Measurements from ENCODE around the gene SETD6. TPM values are rescaled to one million over a fixed set of nuclear protein-coding genes. Genes with fewer than 3 reads are reported as not detected.

SETD6 gene
- total RNA-seq, 2 donors from 2014 or later, result 8.5 to 18.0 TPM

GRCh38 chr16:58507195-58507962 lies 7.9 kb upstream of the SETD6 start:
- DNase-seq, result no peak
- intact Hi-C loops (cut with DNase I), result no loop called here

GRCh38 chr16:58507963-58508670 lies 7.2 kb upstream of the SETD6 start:
- Histone ChIP-seq H3K4me3 (no peak overlapping the region), H3K27me3 (no peaks in the 10 kb centered on the region), H3K4me1 (no peaks in the 10 kb centered on the region), H3K9ac (ENCODE audit: low read depth in 2 of 2, low read length in 2 of 2) (no peak overlapping the region), H3K9me3 (no peaks in the 10 kb centered on the region), H3K36me3 (no peaks in the 10 kb centered on the region), H3K27ac (no peak overlapping the region)
- TF ChIP-seq CTCF (IDR thresholded peaks at IDR 0.05), result no peak
- DNase-seq, result no peak
- intact Hi-C loops (cut with DNase I), result no loop called here

More at GRCh38 chr16:58507195-58507962, 7.9 kb upstream of the SETD6 start:
- no peak overlapping the region for H3K4me3 ChIP-seq
- no peaks in the 10 kb centered on the region for H3K27me3 ChIP-seq
- H3K9ac ChIP-seq (ENCODE audit: low read depth in 2 of 2, low read length in 2 of 2), result no peak overlapping the region
- no peaks in the 10 kb centered on the region for H3K4me1 ChIP-seq
- H3K27ac ChIP-seq, result no peak overlapping the region
- no peaks in the 10 kb centered on the region for H3K36me3 ChIP-seq
- no peaks in the 10 kb centered on the region for H3K9me3 ChIP-seq
- TF ChIP-seq CTCF (IDR thresholded peaks at IDR 0.05), result no peak

- TF ChIP-seq CTCF (IDR thresholded peaks at IDR 0.05), result no peak
- Histone ChIP-seq H3K4me3 (no peak overlapping the region), H3K4me1 (no peaks in the 10 kb centered on the region), H3K27me3 (no peaks in the 10 kb centered on the region), H3K36me3 (no peaks in the 10 kb centered on the region), H3K9ac (ENCODE audit: low read depth in 2 of 2, low read length in 2 of 2) (no peak overlapping the region), H3K27ac (no peak overlapping the region), H3K9me3 (no peaks in the 10 kb centered on the region)
- intact Hi-C loops (cut with DNase I), result no loop called here
- no peak for DNase-seq
Measured at GRCh38 chr16:58508671-58509251, 6.6 kb upstream of the SETD6 start.

- Histone ChIP-seq H3K27ac (no peak overlapping the region), H3K27me3 (no peaks in the 10 kb centered on the region), H3K9me3 (no peaks in the 10 kb centered on the region), H3K4me1 (no peaks in the 10 kb centered on the region), H3K36me3 (no peaks in the 10 kb centered on the region), H3K4me3 (no peak overlapping the region), H3K9ac (ENCODE audit: low read depth in 2 of 2, low read length in 2 of 2) (no peak overlapping the region)
- intact Hi-C loops (cut with DNase I), result loop anchor here (5.0 kb wide), 2 partner anchors 153 to 248 kb away; no protein-coding TSS in a partner anchor
- DNase-seq, result no peak
- TF ChIP-seq CTCF (IDR thresholded peaks at IDR 0.05), result no peak
Measured at GRCh38 chr16:58509256-58510096, 5.8 kb upstream of the SETD6 start.
